GM12801 (cell line): ENCODE measurements around the gene NR6A1.

Source experiments
- TF ChIP-seq, protein P1 (sequence below): IDR thresholded peaks from one replicate; pipeline ENCODE4 v1.5.1; 2011; ENCODE audit warnings: control low read depth; ENCODE audit not compliant: insufficient read length; ENCODE audit errors: extremely low read depth

The NR6A1 gene

GRCh38 chr9:124793015-124793541 lies 22.0 kb upstream of the NR6A1 start:
- TF ChIP-seq, protein P1, sequence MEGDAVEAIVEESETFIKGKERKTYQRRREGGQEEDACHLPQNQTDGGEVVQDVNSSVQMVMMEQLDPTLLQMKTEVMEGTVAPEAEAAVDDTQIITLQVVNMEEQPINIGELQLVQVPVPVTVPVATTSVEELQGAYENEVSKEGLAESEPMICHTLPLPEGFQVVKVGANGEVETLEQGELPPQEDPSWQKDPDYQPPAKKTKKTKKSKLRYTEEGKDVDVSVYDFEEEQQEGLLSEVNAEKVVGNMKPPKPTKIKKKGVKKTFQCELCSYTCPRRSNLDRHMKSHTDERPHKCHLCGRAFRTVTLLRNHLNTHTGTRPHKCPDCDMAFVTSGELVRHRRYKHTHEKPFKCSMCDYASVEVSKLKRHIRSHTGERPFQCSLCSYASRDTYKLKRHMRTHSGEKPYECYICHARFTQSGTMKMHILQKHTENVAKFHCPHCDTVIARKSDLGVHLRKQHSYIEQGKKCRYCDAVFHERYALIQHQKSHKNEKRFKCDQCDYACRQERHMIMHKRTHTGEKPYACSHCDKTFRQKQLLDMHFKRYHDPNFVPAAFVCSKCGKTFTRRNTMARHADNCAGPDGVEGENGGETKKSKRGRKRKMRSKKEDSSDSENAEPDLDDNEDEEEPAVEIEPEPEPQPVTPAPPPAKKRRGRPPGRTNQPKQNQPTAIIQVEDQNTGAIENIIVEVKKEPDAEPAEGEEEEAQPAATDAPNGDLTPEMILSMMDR = no peak

DNA sequence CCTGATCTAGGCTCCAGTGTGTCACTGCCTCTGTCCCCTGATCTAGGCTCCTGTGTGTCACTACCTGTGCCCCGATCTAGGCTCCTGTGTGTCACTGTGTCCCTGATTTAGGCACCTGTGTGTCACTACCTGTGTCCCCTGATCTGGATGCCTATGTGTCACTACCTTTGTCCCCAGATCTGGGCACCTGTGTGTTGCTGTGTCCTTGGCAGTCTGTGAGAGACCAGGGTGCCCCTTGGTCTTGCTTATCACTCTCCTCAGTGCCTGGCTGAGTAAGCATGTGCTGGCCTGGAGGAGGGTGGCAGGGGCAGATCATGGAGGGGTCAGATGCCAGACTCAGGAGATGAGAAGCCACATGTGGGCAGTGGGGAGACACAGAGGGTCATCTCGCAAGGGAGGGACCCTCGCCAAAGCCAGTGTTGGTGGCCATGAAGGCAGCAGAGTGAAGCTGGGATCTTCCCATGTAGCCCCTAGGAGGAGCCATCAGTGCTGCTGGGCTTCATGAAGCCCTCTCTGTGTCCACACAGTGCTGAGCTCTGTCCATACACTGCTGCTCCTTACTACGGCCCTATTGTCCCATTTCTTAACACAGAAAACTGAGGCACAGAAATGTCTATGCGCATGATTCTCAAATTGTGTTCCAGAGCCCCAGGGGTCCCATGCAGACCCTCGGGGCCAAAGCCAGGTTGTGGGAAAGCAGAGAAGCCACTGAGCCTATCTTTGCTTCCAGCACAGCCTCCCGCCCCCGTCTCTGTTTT lies 21.3 kb upstream of the NR6A1 start:
- TF ChIP-seq, protein P1 = no peak

- TF ChIP-seq, protein P1 = no peak
These were observed 19.8 kb upstream of the NR6A1 start for GRCh38 chr9:124790801-124791505.

GRCh38 chr9:124790301-124790700 lies 19.2 kb upstream of the NR6A1 start:
- TF ChIP-seq, protein P1 = no peak

DNA sequence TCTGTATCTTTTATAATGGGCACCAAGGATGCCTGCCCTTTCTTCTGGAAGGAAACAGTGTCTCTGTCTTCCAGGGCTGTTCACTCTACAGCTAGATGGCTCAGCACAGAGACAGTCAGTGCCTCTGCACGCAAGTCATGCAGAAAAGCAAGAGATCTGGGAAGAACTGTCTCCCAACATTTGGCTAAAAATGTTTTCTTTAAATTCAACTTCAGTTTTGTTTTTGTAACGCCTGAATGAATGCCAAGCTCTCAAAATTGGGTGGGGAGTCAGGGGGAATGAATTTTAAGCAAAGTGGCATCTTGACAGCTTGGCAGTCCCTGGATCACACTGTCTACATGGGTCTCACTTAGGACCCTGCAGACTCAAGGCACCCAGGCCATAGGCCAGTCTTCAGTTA lies 18.4 kb upstream of the NR6A1 start:
- TF ChIP-seq, protein P1 = no peak

DNA sequence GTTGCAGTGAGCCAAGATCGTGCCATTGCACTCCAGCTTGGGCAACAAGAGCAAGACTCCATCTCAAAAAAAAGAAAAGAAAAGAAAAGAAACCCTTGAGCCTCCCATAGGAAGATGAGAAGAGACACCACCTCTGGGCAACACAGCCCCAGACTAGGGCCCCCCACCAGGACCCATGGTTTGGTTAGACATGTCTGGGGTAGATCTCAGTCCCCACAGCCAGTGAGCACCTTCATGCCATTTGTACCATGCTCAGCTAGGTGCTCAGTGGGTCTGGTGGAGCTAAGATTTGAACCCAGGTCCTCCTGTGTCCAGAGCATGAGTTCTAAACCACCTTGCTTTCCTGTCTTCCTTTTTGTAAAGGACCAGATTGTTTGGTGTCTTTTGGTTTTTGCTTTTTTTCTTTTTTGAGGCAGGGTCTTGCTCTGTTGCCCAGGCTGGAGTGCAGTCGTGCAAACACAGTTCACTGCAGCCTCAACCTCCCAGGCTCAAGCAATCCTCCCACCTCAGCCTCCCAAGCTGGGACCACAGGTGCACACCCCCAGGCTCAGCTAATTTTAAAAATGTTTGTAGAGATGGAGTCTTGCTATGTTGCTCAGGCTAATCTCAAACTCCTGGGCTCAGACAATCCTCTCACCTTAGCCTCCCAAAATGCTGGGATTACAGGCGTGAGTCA lies 17.6 kb upstream of the NR6A1 start:
- TF ChIP-seq, protein P1 = no peak
